Retinal pigment epithelial cell (primary cell): ENCODE measurements around the gene TMC7.
"Not testable (repeated sequence)": the region's sequence is repeated elsewhere in the genome, so short reads cannot be mapped to it uniquely, and the experiment has no call there.

ENCODE experiments used
- DNase-seq: peaks from one replicate; pipeline ENCODE4 v3.0.0-alpha.2; 2010; ENCODE audit warnings: low read depth
- H3K4me3 ChIP-seq: 2 replicates; pipeline ENCODE4 v1.5.1; 2011; ENCODE audit warnings: mild to moderate bottlenecking, low read length, control low read depth, moderate library complexity
- CTCF ChIP-seq: conservative IDR thresholded peaks from 2 replicates; pipeline ENCODE4 v1.5.1; 2011; ENCODE audit warnings: low read depth, low read length, control low read depth, inconsistent platforms

TMC7 gene

GRCh38 chr16:18995406-18995805, 11.7 kb downstream of the TMC7 start:
- DNase-seq, H3K4me3 ChIP-seq: not testable (repeated sequence)

- DNase-seq, result not testable (repeated sequence)
Measured at GRCh38 chr16:18996536-18996935, 12.8 kb downstream of the TMC7 start.

GRCh38 chr16:18997001-18997400, 13.3 kb downstream of the TMC7 start:
- DNase-seq, H3K4me3 ChIP-seq: not testable (repeated sequence)

More at GRCh38 chr16:18996536-18996935, 12.8 kb downstream of the TMC7 start:
- H3K4me3 ChIP-seq, result not testable (repeated sequence)

- DNase-seq, result no peak
- no peak for TF ChIP-seq CTCF
- H3K4me3 ChIP-seq, result no peak overlapping the region
Measured at GRCh38 chr16:18999045-18999393, 15.3 kb downstream of the TMC7 start.

GRCh38 chr16:19001788-19002187, 18.1 kb downstream of the TMC7 start:
- no peak for TF ChIP-seq CTCF
- H3K4me3 ChIP-seq, result no peak overlapping the region
- no peak for DNase-seq

- no peak for TF ChIP-seq CTCF
- DNase-seq, result no peak
- H3K4me3 ChIP-seq, result no peak overlapping the region
Measured at GRCh38 chr16:19003935-19004334, 20.2 kb downstream of the TMC7 start.

GRCh38 chr16:19005561-19006445, 22.1 kb downstream of the TMC7 start:
- DNase-seq, result no peak
- no peak overlapping the region for H3K4me3 ChIP-seq
- no peak for TF ChIP-seq CTCF

- H3K4me3 ChIP-seq, result no peak overlapping the region
- TF ChIP-seq CTCF, result no peak
- DNase-seq, result no peak
Measured at GRCh38 chr16:19006446-19007315, 22.9 kb downstream of the TMC7 start.
